K562 (cell line): Measurements from ENCODE around the gene PPP1R3E. TPM values are rescaled to one million over a fixed set of nuclear protein-coding genes. Genes with fewer than 3 reads are reported as not detected.

Experiments used
- BCL6 ChIP-seq: fragments of 250-450 bp; sonication (Bioruptor Pico); IDR thresholded peaks from 2 replicates; pipeline ENCODE4 v1.4.0; 2020
- CBX2 ChIP-seq: fragments of 200-600 bp; sonication (generic); IDR thresholded peaks from one replicate; pipeline ENCODE4 v1.6.1; 2012; ENCODE audit warnings: mild to moderate bottlenecking, low read length, inconsistent platforms; ENCODE audit not compliant: insufficient read depth, poor library complexity, severe bottlenecking
- FOXK1 ChIP-seq: sonication (generic); formaldehyde crosslinking; IDR thresholded peaks from 2 replicates; pipeline ENCODE4 v1.8.0; 2022; ENCODE audit warnings: missing genetic modification reagents, mild to moderate bottlenecking, borderline replicate concordance
- FUS ChIP-seq: fragments of 200-400 bp; formaldehyde crosslinking; optimal IDR thresholded peaks from 2 replicates; pipeline ENCODE3; 2017; ENCODE audit warnings: low read depth, low read length
- GATA2 ChIP-seq: sonication (generic); formaldehyde crosslinking; IDR thresholded peaks from 2 replicates; pipeline ENCODE4 v1.4.0; 2020; ENCODE audit warnings: mild to moderate bottlenecking, missing genetic modification reagents
- GTF2E2 ChIP-seq: fragments of 200-800 bp; sonication (Bioruptor generic); IDR thresholded peaks from 2 replicates; pipeline ENCODE4 v1.6.1; 2016; ENCODE audit warnings: missing genetic modification characterization, missing compliant biosample characterization
- KAT8 ChIP-seq: fragments of 450-650 bp; IDR thresholded peaks from 2 replicates; pipeline ENCODE4 v1.6.1; 2016; ENCODE audit warnings: low read depth, mild to moderate bottlenecking
- NFATC3 ChIP-seq: fragments of 450-650 bp; IDR thresholded peaks from 2 replicates; pipeline ENCODE4 v1.6.1; 2017; ENCODE audit warnings: mild to moderate bottlenecking
- PHF20 ChIP-seq: fragments of 450-650 bp; IDR thresholded peaks from 2 replicates; pipeline ENCODE4 v1.6.1; 2018; ENCODE audit not compliant: partially characterized antibody
- PTTG1 ChIP-seq: fragments of 450-650 bp; IDR thresholded peaks from 2 replicates; pipeline ENCODE4 v1.6.1; 2016; ENCODE audit warnings: low read depth, mild to moderate bottlenecking, missing genetic modification characterization, missing compliant biosample characterization
- RAD51 ChIP-seq: fragments of 450-650 bp; IDR thresholded peaks from 2 replicates; pipeline ENCODE4 v1.7.1; 2016; ENCODE audit warnings: low read depth, mild to moderate bottlenecking, borderline replicate concordance
- SMAD4 ChIP-seq: fragments of 250-450 bp; sonication (Bioruptor Pico); conservative IDR thresholded peaks from 2 replicates; pipeline ENCODE4 v1.8.0; 2021; ENCODE audit warnings: inconsistent platforms, mild to moderate bottlenecking, moderate library complexity
- SRSF9 ChIP-seq: fragments of 200-400 bp; formaldehyde crosslinking; IDR thresholded peaks from 2 replicates; pipeline ENCODE4 v1.6.1; 2017; ENCODE audit warnings: low read depth, low read length, borderline replicate concordance
- SUPT5H ChIP-seq: fragments of 450-650 bp; IDR thresholded peaks from 2 replicates; pipeline ENCODE4 v1.6.1; 2016
- ZKSCAN3 ChIP-seq: fragments of 250-450 bp; sonication (Bioruptor Pico); IDR thresholded peaks from 2 replicates; pipeline ENCODE4 v1.4.0; 2020
- ZNF584 ChIP-seq: fragments of 200-800 bp; sonication (Bioruptor generic); IDR thresholded peaks from 2 replicates; pipeline ENCODE4 v1.6.1; 2016; ENCODE audit warnings: low read depth, mild to moderate bottlenecking, missing genetic modification characterization, missing compliant biosample characterization
- ZNF589 ChIP-seq: fragments of 200-800 bp; sonication (Bioruptor generic); IDR thresholded peaks from 2 replicates; pipeline ENCODE4 v1.6.1; 2016; ENCODE audit warnings: low read depth, missing genetic modification characterization, missing compliant biosample characterization
- polyA plus RNA-seq, 8 experiments: library from polyadenylated mRNA; depleted of rRNA in 4 of 8; stranded (reverse) in 5 of 8; unstranded in 3 of 8; fragments of >200 nt; fragmentation: Nextera tagmentation in 2 of 8; fragmentation: Illumina TruSeq in 1 of 8; extraction: Ambion mirVana in 2 of 8; extraction: Trizol in 1 of 8; gene quantifications; 2 replicates each; pipeline versions ENCODE4 v1.2.1 to v1.2.3, GENCODE V29; 2011 to 2014; ENCODE audit warnings: inconsistent platforms in 1 of 8, missing spikeins in 1 of 8
- total RNA-seq, 7 experiments: library from RNA; depleted of rRNA in 6 of 7; stranded (reverse); fragments of >200 nt in 6 of 7; fragmentation: Illumina TruSeq in 2 of 7; extraction: Trizol in 2 of 7; gene quantifications; 2 replicates each; pipeline versions ENCODE4 v1.2.1 to v1.2.3, GENCODE V29; 2011 to 2021; ENCODE audit warnings: low replicate concordance in 1 of 7
- TF ChIP-seq, protein P1 (sequence below): fragments of 250-450 bp; sonication (Bioruptor Pico); IDR thresholded peaks from 2 replicates; pipeline ENCODE4 v1.4.0; 2020
- TF ChIP-seq, protein P2 (sequence below), 2 experiments: fragments of 150-350 bp in 1 of 2; IDR thresholded peaks; 2 replicates each; pipeline ENCODE4 v1.6.1; 2012 to 2016; ENCODE audit warnings: low read depth in 2 of 2, low read length in 2 of 2, mild to moderate bottlenecking in 1 of 2, moderate library complexity in 1 of 2

The PPP1R3E gene
- total and polyA plus RNA-seq, 9 of the 15 experiments (the other 6 are each of a cell fraction or from before 2014, with no cell fraction given), result 3.2 to 18.4 (median 7.6) TPM

GRCh38 chr14:23320584-23321571 is 18.2 kb upstream of the PPP1R3E start, which contains the start of gene PABPN1 (continued):
- TF ChIP-seq, protein P1, sequence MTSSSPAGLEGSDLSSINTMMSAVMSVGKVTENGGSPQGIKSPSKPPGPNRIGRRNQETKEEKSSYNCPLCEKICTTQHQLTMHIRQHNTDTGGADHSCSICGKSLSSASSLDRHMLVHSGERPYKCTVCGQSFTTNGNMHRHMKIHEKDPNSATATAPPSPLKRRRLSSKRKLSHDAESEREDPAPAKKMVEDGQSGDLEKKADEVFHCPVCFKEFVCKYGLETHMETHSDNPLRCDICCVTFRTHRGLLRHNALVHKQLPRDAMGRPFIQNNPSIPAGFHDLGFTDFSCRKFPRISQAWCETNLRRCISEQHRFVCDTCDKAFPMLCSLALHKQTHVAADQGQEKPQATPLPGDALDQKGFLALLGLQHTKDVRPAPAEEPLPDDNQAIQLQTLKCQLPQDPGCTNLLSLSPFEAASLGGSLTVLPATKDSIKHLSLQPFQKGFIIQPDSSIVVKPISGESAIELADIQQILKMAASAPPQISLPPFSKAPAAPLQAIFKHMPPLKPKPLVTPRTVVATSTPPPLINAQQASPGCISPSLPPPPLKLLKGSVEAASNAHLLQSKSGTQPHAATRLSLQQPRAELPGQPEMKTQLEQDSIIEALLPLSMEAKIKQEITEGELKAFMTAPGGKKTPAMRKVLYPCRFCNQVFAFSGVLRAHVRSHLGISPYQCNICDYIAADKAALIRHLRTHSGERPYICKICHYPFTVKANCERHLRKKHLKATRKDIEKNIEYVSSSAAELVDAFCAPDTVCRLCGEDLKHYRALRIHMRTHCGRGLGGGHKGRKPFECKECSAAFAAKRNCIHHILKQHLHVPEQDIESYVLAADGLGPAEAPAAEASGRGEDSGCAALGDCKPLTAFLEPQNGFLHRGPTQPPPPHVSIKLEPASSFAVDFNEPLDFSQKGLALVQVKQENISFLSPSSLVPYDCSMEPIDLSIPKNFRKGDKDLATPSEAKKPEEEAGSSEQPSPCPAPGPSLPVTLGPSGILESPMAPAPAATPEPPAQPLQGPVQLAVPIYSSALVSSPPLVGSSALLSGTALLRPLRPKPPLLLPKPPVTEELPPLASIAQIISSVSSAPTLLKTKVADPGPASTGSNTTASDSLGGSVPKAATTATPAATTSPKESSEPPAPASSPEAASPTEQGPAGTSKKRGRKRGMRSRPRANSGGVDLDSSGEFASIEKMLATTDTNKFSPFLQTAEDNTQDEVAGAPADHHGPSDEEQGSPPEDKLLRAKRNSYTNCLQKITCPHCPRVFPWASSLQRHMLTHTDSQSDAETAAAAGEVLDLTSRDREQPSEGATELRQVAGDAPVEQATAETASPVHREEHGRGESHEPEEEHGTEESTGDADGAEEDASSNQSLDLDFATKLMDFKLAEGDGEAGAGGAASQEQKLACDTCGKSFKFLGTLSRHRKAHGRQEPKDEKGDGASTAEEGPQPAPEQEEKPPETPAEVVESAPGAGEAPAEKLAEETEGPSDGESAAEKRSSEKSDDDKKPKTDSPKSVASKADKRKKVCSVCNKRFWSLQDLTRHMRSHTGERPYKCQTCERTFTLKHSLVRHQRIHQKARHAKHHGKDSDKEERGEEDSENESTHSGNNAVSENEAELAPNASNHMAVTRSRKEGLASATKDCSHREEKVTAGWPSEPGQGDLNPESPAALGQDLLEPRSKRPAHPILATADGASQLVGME (CRISPR knock-in tag), result no peak
- TF ChIP-seq PTTG1 (tag), result no peak
- TF ChIP-seq NFATC3, result peak; percentile 21; the same call in 1 of the 2 replicates
- peak; percentile 99 for TF ChIP-seq PHF20
- TF ChIP-seq SUPT5H, result peak; percentile 77
- TF ChIP-seq ZNF584 (CRISPR knock-in tag), result no peak
- no peak for TF ChIP-seq SRSF9
- TF ChIP-seq SMAD4 (CRISPR knock-in tag), result peak; percentile 42; the same call in 1 of the 2 replicates
- peak; percentile 97 for TF ChIP-seq RAD51
- peak; percentile 90 for TF ChIP-seq ZNF589 (CRISPR knock-in tag)
- no peak for TF ChIP-seq ZKSCAN3 (CRISPR knock-in tag)
- TF ChIP-seq, protein P2, sequence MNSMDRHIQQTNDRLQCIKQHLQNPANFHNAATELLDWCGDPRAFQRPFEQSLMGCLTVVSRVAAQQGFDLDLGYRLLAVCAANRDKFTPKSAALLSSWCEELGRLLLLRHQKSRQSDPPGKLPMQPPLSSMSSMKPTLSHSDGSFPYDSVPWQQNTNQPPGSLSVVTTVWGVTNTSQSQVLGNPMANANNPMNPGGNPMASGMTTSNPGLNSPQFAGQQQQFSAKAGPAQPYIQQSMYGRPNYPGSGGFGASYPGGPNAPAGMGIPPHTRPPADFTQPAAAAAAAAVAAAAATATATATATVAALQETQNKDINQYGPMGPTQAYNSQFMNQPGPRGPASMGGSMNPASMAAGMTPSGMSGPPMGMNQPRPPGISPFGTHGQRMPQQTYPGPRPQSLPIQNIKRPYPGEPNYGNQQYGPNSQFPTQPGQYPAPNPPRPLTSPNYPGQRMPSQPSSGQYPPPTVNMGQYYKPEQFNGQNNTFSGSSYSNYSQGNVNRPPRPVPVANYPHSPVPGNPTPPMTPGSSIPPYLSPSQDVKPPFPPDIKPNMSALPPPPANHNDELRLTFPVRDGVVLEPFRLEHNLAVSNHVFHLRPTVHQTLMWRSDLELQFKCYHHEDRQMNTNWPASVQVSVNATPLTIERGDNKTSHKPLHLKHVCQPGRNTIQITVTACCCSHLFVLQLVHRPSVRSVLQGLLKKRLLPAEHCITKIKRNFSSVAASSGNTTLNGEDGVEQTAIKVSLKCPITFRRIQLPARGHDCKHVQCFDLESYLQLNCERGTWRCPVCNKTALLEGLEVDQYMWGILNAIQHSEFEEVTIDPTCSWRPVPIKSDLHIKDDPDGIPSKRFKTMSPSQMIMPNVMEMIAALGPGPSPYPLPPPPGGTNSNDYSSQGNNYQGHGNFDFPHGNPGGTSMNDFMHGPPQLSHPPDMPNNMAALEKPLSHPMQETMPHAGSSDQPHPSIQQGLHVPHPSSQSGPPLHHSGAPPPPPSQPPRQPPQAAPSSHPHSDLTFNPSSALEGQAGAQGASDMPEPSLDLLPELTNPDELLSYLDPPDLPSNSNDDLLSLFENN (IDR thresholded peaks at IDR 0.05; ENCODE audit: low read depth in 2 of 2, low read length in 2 of 2), result no peak
- TF ChIP-seq FOXK1, result 0 out of 2 replicates have a peak, but pooled peaks have one; percentile 52
- no peak for TF ChIP-seq CBX2
- no peak for TF ChIP-seq BCL6 (CRISPR knock-in tag)
- no peak for TF ChIP-seq GATA2 (CRISPR knock-in tag)
- TF ChIP-seq KAT8, result peak; percentile 90
- peak; percentile 98; the same call in 1 of the 2 replicates for TF ChIP-seq GTF2E2 (tag)
- TF ChIP-seq FUS, result no peak
